CD14-positive monocyte (primary cell): ENCODE data around the gene LY86. TPM values are rescaled to one million over a fixed set of nuclear protein-coding genes. Genes with fewer than 3 reads are reported as not detected.

Experiments used
- DNase-seq, 3 donors: peaks; one replicate each; pipeline ENCODE4 v3.0.0-alpha.2; 2011 to 2022
- H2AFZ ChIP-seq: 2 replicates; pipeline ENCODE4 v1.6.0; 2012; ENCODE audit warnings: mild to moderate bottlenecking, low read depth, low read length, inconsistent platforms; ENCODE audit not compliant: insufficient read depth, poor library complexity, severe bottlenecking
- H3K27ac ChIP-seq, 2 donors: 1 replicate in 1 of 2; 2 replicates in 1 of 2; pipeline ENCODE4 v1.5.1; 2012 to 2013; ENCODE audit warnings: low read length in 2 of 2, control low read depth in 1 of 2, inconsistent platforms in 1 of 2, low read depth in 1 of 2, mild to moderate bottlenecking in 1 of 2
- H3K27me3 ChIP-seq, 2 donors: one replicate each; pipeline versions ENCODE4 v1.6.0 to v1.6.1; 2011 to 2013; ENCODE audit warnings: low read length in 2 of 2; ENCODE audit not compliant: control insufficient read depth in 2 of 2, insufficient read depth in 2 of 2
- H3K36me3 ChIP-seq, 2 donors: replicated peaks in 1 of 2; 1 replicate in 1 of 2; 2 replicates in 1 of 2; pipeline versions ENCODE4 v1.5.1 to v1.6.1; 2012 to 2013; ENCODE audit warnings: low read length in 2 of 2, control low read depth in 1 of 2, inconsistent platforms in 1 of 2, mild to moderate bottlenecking in 1 of 2; ENCODE audit not compliant: insufficient read depth in 2 of 2, control insufficient read depth in 1 of 2
- H3K4me1 ChIP-seq, 2 donors: 1 replicate in 1 of 2; 2 replicates in 1 of 2; pipeline versions ENCODE4 v1.5.1 to v1.6.1; 2012 to 2013; ENCODE audit warnings: low read length in 2 of 2, control low read depth in 1 of 2, inconsistent platforms in 1 of 2, mild to moderate bottlenecking in 1 of 2, moderate library complexity in 1 of 2; ENCODE audit not compliant: insufficient read depth in 2 of 2, control insufficient read depth in 1 of 2
- H3K4me2 ChIP-seq: replicated peaks from 2 replicates; pipeline ENCODE3; 2012; ENCODE audit warnings: low read length, moderate library complexity, mild to moderate bottlenecking; ENCODE audit not compliant: poor library complexity, severe bottlenecking; ENCODE audit errors: extremely low read depth
- H3K4me3 ChIP-seq, 3 experiments: fragments of 200-600 bp in 1 of 3; sonication (generic) in 1 of 3; replicated peaks in 1 of 3; 1 replicate in 2 of 3; 2 replicates in 1 of 3; pipeline ENCODE4 v1.5.1; 2011 to 2013; ENCODE audit warnings: low read length in 3 of 3, mild to moderate bottlenecking in 3 of 3, control low read depth in 2 of 3, low read depth in 2 of 3, inconsistent platforms in 1 of 3, moderate library complexity in 1 of 3
- H3K79me2 ChIP-seq: 2 replicates; pipeline ENCODE4 v1.6.0; 2012; ENCODE audit warnings: mild to moderate bottlenecking, control low read depth, inconsistent platforms, low read length, moderate library complexity; ENCODE audit not compliant: insufficient read depth
- H3K9ac ChIP-seq: 2 replicates; pipeline ENCODE4 v1.6.0; 2017; ENCODE audit warnings: low read length, mild to moderate bottlenecking; ENCODE audit not compliant: insufficient read depth, poor library complexity, severe bottlenecking
- H3K9me3 ChIP-seq, 2 donors: replicated peaks in 1 of 2; 1 replicate in 1 of 2; 2 replicates in 1 of 2; pipeline versions ENCODE4 v1.5.1 to v1.6.1; 2012 to 2013; ENCODE audit warnings: low read length in 2 of 2, control low read depth in 1 of 2; ENCODE audit not compliant: control insufficient read depth in 1 of 2, insufficient read depth in 1 of 2
- H4K20me1 ChIP-seq: 2 replicates; pipeline ENCODE4 v1.6.0; 2012; ENCODE audit warnings: mild to moderate bottlenecking, low read length, control low read depth, moderate library complexity; ENCODE audit not compliant: insufficient read depth
- H3K27ac Mint-ChIP-seq, 7 donors: one replicate each; pipeline ENCODE4 v1.8.0; 2020; ENCODE audit warnings: mild to moderate bottlenecking in 7 of 7, mixed read lengths in 7 of 7, moderate library complexity in 6 of 7, inconsistent platforms in 2 of 7
- H3K27me3 Mint-ChIP-seq, 3 donors: one replicate each; pipeline ENCODE4 v1.8.0; 2021 to 2022; ENCODE audit warnings: low read depth in 3 of 3, mild to moderate bottlenecking in 3 of 3, mixed read lengths in 3 of 3, moderate library complexity in 3 of 3, inconsistent platforms in 1 of 3
- H3K36me3 Mint-ChIP-seq, 2 donors: one replicate each; pipeline ENCODE4 v1.8.0; 2020; ENCODE audit warnings: mixed read lengths in 2 of 2, inconsistent platforms in 1 of 2, mild to moderate bottlenecking in 1 of 2
- H3K4me1 Mint-ChIP-seq: one replicate; pipeline ENCODE4 v1.8.0; 2020; ENCODE audit warnings: mild to moderate bottlenecking, mixed read lengths
- H3K4me3 Mint-ChIP-seq, 2 donors: one replicate each; pipeline ENCODE4 v1.8.0; 2020; ENCODE audit warnings: mild to moderate bottlenecking in 2 of 2, mixed read lengths in 2 of 2, moderate library complexity in 1 of 2
- H3K9me3 Mint-ChIP-seq, 7 donors: one replicate each; pipeline ENCODE4 v1.8.0; 2020 to 2022; ENCODE audit warnings: mixed read lengths in 7 of 7, mild to moderate bottlenecking in 6 of 7, moderate library complexity in 6 of 7, inconsistent platforms in 2 of 7
- CTCF ChIP-seq: fragments of 200-600 bp; IDR thresholded peaks from one replicate; pipeline ENCODE4 v1.8.0; 2022; ENCODE audit warnings: antibody characterized with exemption, mild to moderate bottlenecking
- WGBS: methylation state at CpG from one replicate; pipeline ENCODE4 v1.1.5; 2013; ENCODE audit warnings: missing lambda C conversion rate; ENCODE audit not compliant: insufficient coverage; 5-methylcytosine and 5-hydroxymethylcytosine counted together
- intact Hi-C, 2 donors: fragments of 100-400 bp; cut with micrococcal nuclease; formaldehyde crosslinking; loops; one replicate each; pipeline versions ENCODE4 v1.15.0 to v1.15.1; 2023
- polyA plus RNA-seq, 3 donors: library from polyadenylated mRNA; depleted of rRNA in 1 of 3; unstranded in 2 of 3; stranded (reverse) in 1 of 3; fragments of 300-500 nt in 2 of 3; fragments of >200 nt in 1 of 3; fragmentation: Illumina TruSeq in 2 of 3; gene quantifications; 1 replicate in 2 of 3; 2 replicates in 1 of 3; pipeline ENCODE4 v1.2.3, GENCODE V29; 2012 to 2021

LY86 gene
- polyA plus RNA-seq, 3 donors, result 166 to 609 (median 454) TPM

- H3K4me3 ChIP-seq, result no peak overlapping the region
- WGBS, result no CpG with 5 or more reads among the region's 5 CpGs
- no peaks in the 10 kb centered on the region for H3K9me3 ChIP-seq
- no peaks in the 10 kb centered on the region for H3K36me3 ChIP-seq
- no peak overlapping the region for H3K4me2 ChIP-seq
- Mint-ChIP-seq H3K27ac (peak overlapping the region in 2 of 7 donors; percentile 17 to 37), H3K4me1 (peaks cover 75% of the 10 kb centered on the region), H3K36me3 (peaks cover 0 to 5% of the 10 kb centered on the region in 2 donors), H3K9me3 (peaks cover 0 to 1% (median 0%) of the 10 kb centered on the region in 7 donors), H3K27me3 (peaks cover 0 to 1% (median 1%) of the 10 kb centered on the region in 3 donors), H3K4me3 (no peak overlapping the region)
- no peak overlapping the region for H3K9ac ChIP-seq
- H4K20me1 ChIP-seq, result no peaks in the 10 kb centered on the region
- H3K4me1 ChIP-seq, result peaks cover 46 to 71% of the 10 kb centered on the region in 2 donors
- DNase-seq, result no peak
- peak overlapping the region; percentile 3 for H2AFZ ChIP-seq
- H3K27me3 ChIP-seq, result no peaks in the 10 kb centered on the region
- H3K27ac ChIP-seq, result peak overlapping the region in 1 of 2 donors; percentile 15
- intact Hi-C loops, result loop anchor here (5.0 to 10.0 kb wide), 2 partner anchors 563 to 565 kb away; no protein-coding TSS in a partner anchor
- no peak for TF ChIP-seq CTCF
- H3K79me2 ChIP-seq, result no peaks in the 10 kb centered on the region
Measured at GRCh38 chr6:6679633-6680032, 91.1 kb downstream of the LY86 start.

GRCh38 chr6:6680526-6680925, 92.0 kb downstream of the LY86 start:
- Histone ChIP-seq H3K36me3 (no peaks in the 10 kb centered on the region), H3K4me1 (peaks cover 50 to 80% of the 10 kb centered on the region in 2 donors), H3K27ac (peak overlapping the region in 1 of 2 donors; percentile 37), H3K9ac (no peak overlapping the region), H3K9me3 (no peaks in the 10 kb centered on the region), H3K27me3 (no peaks in the 10 kb centered on the region), H3K79me2 (no peaks in the 10 kb centered on the region), H2AFZ (no peak overlapping the region), H3K4me3 (no peak overlapping the region), H3K4me2 (no peak overlapping the region), H4K20me1 (no peaks in the 10 kb centered on the region)
- H3K4me1 Mint-ChIP-seq, result peaks cover 83% of the 10 kb centered on the region
- H3K4me3 Mint-ChIP-seq, result no peak overlapping the region
- no peak for DNase-seq
- H3K27me3 Mint-ChIP-seq, result peaks cover 0 to 1% (median 1%) of the 10 kb centered on the region in 3 donors
- intact Hi-C loops, result no loop called here
- peaks cover 0 to 1% (median 0%) of the 10 kb centered on the region in 7 donors for H3K9me3 Mint-ChIP-seq
- peaks cover 0 to 5% of the 10 kb centered on the region in 2 donors for H3K36me3 Mint-ChIP-seq
- H3K27ac Mint-ChIP-seq, result peak overlapping the region in 2 of 7 donors; percentile 46 to 51
- no peak for TF ChIP-seq CTCF
